DOHH2 (cell line): Measurements from ENCODE around the gene DLK1.

Experiments
- H3F3A ChIP-seq: fragments of 200-600 bp; sonication (generic), shearing (Covaris generic); 2 replicates; pipeline ENCODE4 v1.6.0; 2016; ENCODE audit warnings: antibody characterized with exemption, mild to moderate bottlenecking; ENCODE audit not compliant: control insufficient read depth, insufficient read depth
- H3K27ac ChIP-seq: fragments of 200-600 bp; sonication (generic); 2 replicates; pipeline ENCODE4 v1.5.1; 2014; ENCODE audit warnings: low read depth, mild to moderate bottlenecking, low read length, moderate library complexity
- H3K27me3 ChIP-seq: fragments of 200-600 bp; sonication (generic); 2 replicates; pipeline ENCODE4 v1.6.1; 2014; ENCODE audit warnings: mild to moderate bottlenecking, low read length, mixed read lengths; ENCODE audit not compliant: control insufficient read depth
- H3K36me3 ChIP-seq: fragments of 200-600 bp; sonication (generic); 2 replicates; pipeline ENCODE4 v1.6.1; 2014; ENCODE audit warnings: mild to moderate bottlenecking, low read length, moderate library complexity, mixed read lengths; ENCODE audit not compliant: control insufficient read depth
- H3K4me1 ChIP-seq: fragments of 200-600 bp; sonication (generic); 2 replicates; pipeline ENCODE4 v1.6.1; 2014; ENCODE audit warnings: mild to moderate bottlenecking, low read length, mixed read lengths; ENCODE audit not compliant: control insufficient read depth
- H3K4me2 ChIP-seq: fragments of 200-600 bp; sonication (generic); 2 replicates; pipeline ENCODE4 v1.6.0; 2014; ENCODE audit warnings: mild to moderate bottlenecking, low read length, moderate library complexity
- H3K4me3 ChIP-seq: fragments of 200-600 bp; sonication (generic); 2 replicates; pipeline ENCODE4 v1.5.1; 2014; ENCODE audit warnings: mild to moderate bottlenecking, low read length, mixed read lengths
- H3K79me2 ChIP-seq: fragments of 200-600 bp; sonication (generic); 2 replicates; pipeline ENCODE4 v1.6.1; 2014; ENCODE audit warnings: mild to moderate bottlenecking, low read length, mixed read lengths; ENCODE audit not compliant: control insufficient read depth
- H3K9me2 ChIP-seq: fragments of 200-600 bp; sonication (generic); replicated peaks from 2 replicates; pipeline ENCODE4 v1.6.1; 2014; ENCODE audit warnings: mild to moderate bottlenecking, low read length, mixed read lengths; ENCODE audit not compliant: control insufficient read depth
- H3K9me3 ChIP-seq: fragments of 200-600 bp; sonication (generic); 2 replicates; pipeline ENCODE4 v1.6.1; 2014; ENCODE audit warnings: antibody characterized with exemption, low read length, mixed read lengths; ENCODE audit not compliant: control insufficient read depth, insufficient read depth
- H4K20me1 ChIP-seq: fragments of 200-600 bp; sonication (generic); 2 replicates; pipeline ENCODE4 v1.6.0; 2014; ENCODE audit warnings: low read depth, mild to moderate bottlenecking, antibody characterized with exemption, low read length, moderate library complexity; ENCODE audit not compliant: control insufficient read depth, insufficient read depth
- CTCF ChIP-seq: fragments of 200-600 bp; sonication (generic); IDR thresholded peaks from one replicate; pipeline ENCODE4 v1.5.1; 2014; ENCODE audit warnings: antibody characterized with exemption, mild to moderate bottlenecking, low read depth, low read length; ENCODE audit not compliant: poor library complexity, severe bottlenecking
- EZH2phosphoT487 ChIP-seq: fragments of 200-600 bp; sonication (generic); IDR thresholded peaks from 2 replicates; pipeline ENCODE4 v1.6.1; 2017; ENCODE audit warnings: borderline replicate concordance, mild to moderate bottlenecking, antibody characterized with exemption, low read length, moderate library complexity, mixed read lengths

Gene DLK1

GRCh38 chr14:100733152-100733850, 6.6 kb downstream of the DLK1 start:
- H3K9me2 ChIP-seq = no peaks in the 10 kb centered on the region
- no peak overlapping the region for H3K27ac ChIP-seq
- no peaks in the 10 kb centered on the region for H3K79me2 ChIP-seq
- H3K4me2 ChIP-seq = no peak overlapping the region
- H3K4me3 ChIP-seq = no peak overlapping the region
- H3K9me3 ChIP-seq = no peaks in the 10 kb centered on the region
- no peaks in the 10 kb centered on the region for H3K27me3 ChIP-seq
- H3F3A ChIP-seq = no peaks in the 10 kb centered on the region
- no peak for TF ChIP-seq EZH2phosphoT487
- no peaks in the 10 kb centered on the region for H4K20me1 ChIP-seq
- no peaks in the 10 kb centered on the region for H3K4me1 ChIP-seq
- no peaks in the 10 kb centered on the region for H3K36me3 ChIP-seq

GRCh38 chr14:100734031-100734990, 7.6 kb downstream of the DLK1 start:
- Histone ChIP-seq H3K27me3 (no peaks in the 10 kb centered on the region), H3K36me3 (no peaks in the 10 kb centered on the region), H4K20me1 (no peaks in the 10 kb centered on the region), H3K27ac (no peak overlapping the region), H3K9me2 (no peaks in the 10 kb centered on the region), H3K79me2 (no peaks in the 10 kb centered on the region), H3K4me3 (no peak overlapping the region), H3F3A (no peaks in the 10 kb centered on the region), H3K9me3 (no peaks in the 10 kb centered on the region), H3K4me1 (no peaks in the 10 kb centered on the region), H3K4me2 (no peak overlapping the region)
- TF ChIP-seq CTCF = no peak
- no peak for TF ChIP-seq EZH2phosphoT487

GRCh38 chr14:100735271-100735670, 8.6 kb downstream of the DLK1 start:
- Histone ChIP-seq H3K27ac (no peak overlapping the region), H3K27me3 (no peaks in the 10 kb centered on the region), H3F3A (no peaks in the 10 kb centered on the region), H3K79me2 (no peaks in the 10 kb centered on the region), H3K4me1 (no peaks in the 10 kb centered on the region), H3K4me2 (no peak overlapping the region), H4K20me1 (no peaks in the 10 kb centered on the region), H3K9me3 (no peaks in the 10 kb centered on the region), H3K9me2 (no peaks in the 10 kb centered on the region), H3K4me3 (no peak overlapping the region), H3K36me3 (no peaks in the 10 kb centered on the region)
- TF ChIP-seq EZH2phosphoT487 (no peak), CTCF (no peak)
